SU-DHL-6 (cell line): ENCODE data around the gene RLN3.

Experiments
- H2AFZ ChIP-seq: fragments of 200-600 bp; sonication (generic); 2 replicates; pipeline ENCODE4 v1.6.1; 2014; ENCODE audit warnings: low read depth, mild to moderate bottlenecking, moderate library complexity, mixed read lengths, antibody characterized with exemption, low read length; ENCODE audit not compliant: severe bottlenecking
- H3F3A ChIP-seq: fragments of 200-600 bp; shearing (Covaris generic); 2 replicates; pipeline ENCODE4 v1.6.0; 2016; ENCODE audit warnings: antibody characterized with exemption, mild to moderate bottlenecking; ENCODE audit not compliant: insufficient read depth
- H3K27ac ChIP-seq: fragments of 200-600 bp; sonication (generic); 2 replicates; pipeline ENCODE4 v1.5.1; 2016; ENCODE audit warnings: low read depth, mild to moderate bottlenecking, low read length, moderate library complexity, mixed read lengths
- H3K27me3 ChIP-seq: fragments of 200-600 bp; sonication (generic), shearing (Covaris generic); 2 replicates; pipeline ENCODE4 v1.6.0; 2014; ENCODE audit warnings: mild to moderate bottlenecking, low read length
- H3K36me3 ChIP-seq: fragments of 200-600 bp; sonication (generic); 2 replicates; pipeline ENCODE4 v1.6.1; 2014; ENCODE audit warnings: mild to moderate bottlenecking, low read length, mixed read lengths
- H3K4me2 ChIP-seq: fragments of 300-600, 200-600 bp; shearing (Covaris generic), sonication (generic); 2 replicates; pipeline ENCODE4 v1.6.0; 2014; ENCODE audit warnings: low read length, low read depth, mild to moderate bottlenecking; ENCODE audit not compliant: poor library complexity, severe bottlenecking
- H3K4me3 ChIP-seq: fragments of 200-600 bp; sonication (generic); 2 replicates; pipeline ENCODE4 v1.5.1; 2014; ENCODE audit warnings: antibody characterized with exemption, low read length, mild to moderate bottlenecking, mixed read lengths; ENCODE audit not compliant: insufficient read depth, poor library complexity, severe bottlenecking
- H3K79me2 ChIP-seq: fragments of 200-600 bp; sonication (generic); 2 replicates; pipeline ENCODE4 v1.6.1; 2014; ENCODE audit warnings: mild to moderate bottlenecking, low read length, moderate library complexity; ENCODE audit not compliant: insufficient read depth
- H3K9ac ChIP-seq: fragments of 200-600 bp; sonication (generic); 2 replicates; pipeline ENCODE4 v1.7.0; 2014; ENCODE audit warnings: mild to moderate bottlenecking, low read length
- H3K9me2 ChIP-seq: fragments of 200-600 bp; sonication (generic); replicated peaks from 2 replicates; pipeline ENCODE4 v1.6.1; 2014; ENCODE audit warnings: low read length; ENCODE audit not compliant: insufficient read depth
- H3K9me3 ChIP-seq: fragments of 200-600 bp; sonication (generic); 2 replicates; pipeline ENCODE4 v1.6.1; 2014; ENCODE audit warnings: low read length, mixed read lengths; ENCODE audit not compliant: insufficient read depth
- H4K20me1 ChIP-seq: fragments of 200-600 bp; sonication (generic); 2 replicates; pipeline ENCODE4 v1.6.1; 2014; ENCODE audit warnings: low read depth, mild to moderate bottlenecking, antibody characterized with exemption, low read length, moderate library complexity, mixed read lengths
- EZH2phosphoT487 ChIP-seq: fragments of 200-600 bp; sonication (generic), shearing (Covaris generic); conservative IDR thresholded peaks from 2 replicates; pipeline ENCODE4 v1.6.1; 2018; ENCODE audit warnings: mild to moderate bottlenecking, antibody characterized with exemption, low read length, moderate library complexity, mixed read lengths
- TF ChIP-seq, protein P1 (sequence below): fragments of 200-600 bp; sonication (generic); IDR thresholded peaks from one replicate; pipeline ENCODE4 v1.5.1; 2017; ENCODE audit warnings: antibody characterized with exemption, mild to moderate bottlenecking, low read length, moderate library complexity; ENCODE audit not compliant: insufficient read depth, poor library complexity, severe bottlenecking

Gene RLN3

GRCh38 chr19:13986348-13986904 is 41.5 kb upstream of the RLN3 start:
- peak overlapping the region; percentile 63 for H3K9ac ChIP-seq
- peak overlapping the region; percentile 3 for H2AFZ ChIP-seq
- peak overlapping the region; percentile 92 for H3K27ac ChIP-seq
- H3K9me3 ChIP-seq: no peaks in the 10 kb centered on the region
- peaks cover 28% of the 10 kb centered on the region for H3F3A ChIP-seq
- no peak for TF ChIP-seq EZH2phosphoT487
- TF ChIP-seq, protein P1, sequence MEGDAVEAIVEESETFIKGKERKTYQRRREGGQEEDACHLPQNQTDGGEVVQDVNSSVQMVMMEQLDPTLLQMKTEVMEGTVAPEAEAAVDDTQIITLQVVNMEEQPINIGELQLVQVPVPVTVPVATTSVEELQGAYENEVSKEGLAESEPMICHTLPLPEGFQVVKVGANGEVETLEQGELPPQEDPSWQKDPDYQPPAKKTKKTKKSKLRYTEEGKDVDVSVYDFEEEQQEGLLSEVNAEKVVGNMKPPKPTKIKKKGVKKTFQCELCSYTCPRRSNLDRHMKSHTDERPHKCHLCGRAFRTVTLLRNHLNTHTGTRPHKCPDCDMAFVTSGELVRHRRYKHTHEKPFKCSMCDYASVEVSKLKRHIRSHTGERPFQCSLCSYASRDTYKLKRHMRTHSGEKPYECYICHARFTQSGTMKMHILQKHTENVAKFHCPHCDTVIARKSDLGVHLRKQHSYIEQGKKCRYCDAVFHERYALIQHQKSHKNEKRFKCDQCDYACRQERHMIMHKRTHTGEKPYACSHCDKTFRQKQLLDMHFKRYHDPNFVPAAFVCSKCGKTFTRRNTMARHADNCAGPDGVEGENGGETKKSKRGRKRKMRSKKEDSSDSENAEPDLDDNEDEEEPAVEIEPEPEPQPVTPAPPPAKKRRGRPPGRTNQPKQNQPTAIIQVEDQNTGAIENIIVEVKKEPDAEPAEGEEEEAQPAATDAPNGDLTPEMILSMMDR: no peak
- no peaks in the 10 kb centered on the region for H4K20me1 ChIP-seq
- H3K36me3 ChIP-seq: no peaks in the 10 kb centered on the region
- H3K27me3 ChIP-seq: no peaks in the 10 kb centered on the region
- H3K4me2 ChIP-seq: peak overlapping the region; percentile 62
- no peaks in the 10 kb centered on the region for H3K9me2 ChIP-seq
- H3K79me2 ChIP-seq: no peaks in the 10 kb centered on the region
- H3K4me3 ChIP-seq: peak overlapping the region; percentile 33

DNA sequence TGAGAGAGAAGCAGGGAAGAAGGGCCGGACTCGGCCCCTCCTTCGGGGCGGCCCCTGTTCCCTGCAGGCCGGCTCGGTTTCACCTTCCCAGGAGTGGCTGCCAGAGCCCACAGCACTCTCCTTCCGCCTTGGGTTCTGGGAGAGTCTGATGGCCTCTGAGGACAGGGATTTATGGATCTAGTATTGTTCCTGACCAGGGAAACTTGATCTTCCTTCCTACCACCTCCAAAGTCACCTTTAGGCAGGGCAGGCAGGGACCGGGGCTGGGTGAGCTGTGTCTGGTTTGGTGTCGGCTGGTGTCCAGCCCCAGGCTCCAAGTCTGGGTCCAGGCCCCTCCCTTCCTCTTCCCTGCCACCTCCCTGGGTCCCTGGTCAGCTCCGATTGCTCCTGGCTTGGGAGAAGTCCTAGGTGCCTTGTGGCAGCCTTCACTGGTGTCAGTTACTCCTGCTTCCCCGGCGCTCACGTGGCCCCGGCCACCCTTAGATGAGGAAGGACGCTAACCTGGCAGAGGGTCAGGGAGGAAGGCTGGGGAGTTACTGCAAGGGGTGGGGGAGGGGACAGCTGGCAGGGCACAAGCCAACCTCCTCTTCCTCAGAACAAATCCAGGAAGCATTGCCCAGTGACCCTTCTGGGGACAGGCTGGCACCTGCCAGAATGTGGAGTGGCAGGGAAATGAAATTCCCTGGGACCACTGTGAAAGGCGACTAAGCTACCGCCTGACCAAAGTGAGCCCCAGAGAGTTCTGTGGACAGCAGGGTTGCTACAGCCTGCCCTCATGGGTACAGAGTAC is 40.7 kb upstream of the RLN3 start:
- TF ChIP-seq, protein P1: no peak
- Histone ChIP-seq H3K9ac (peak overlapping the region; percentile 63), H3K9me2 (no peaks in the 10 kb centered on the region), H3K9me3 (no peaks in the 10 kb centered on the region), H3K36me3 (no peaks in the 10 kb centered on the region), H3F3A (peaks cover 28% of the 10 kb centered on the region), H3K79me2 (no peaks in the 10 kb centered on the region), H2AFZ (no peak overlapping the region), H4K20me1 (no peaks in the 10 kb centered on the region), H3K27ac (peak overlapping the region; percentile 92), H3K4me2 (peak overlapping the region; percentile 62), H3K4me3 (peak overlapping the region; percentile 33), H3K27me3 (no peaks in the 10 kb centered on the region)

DNA sequence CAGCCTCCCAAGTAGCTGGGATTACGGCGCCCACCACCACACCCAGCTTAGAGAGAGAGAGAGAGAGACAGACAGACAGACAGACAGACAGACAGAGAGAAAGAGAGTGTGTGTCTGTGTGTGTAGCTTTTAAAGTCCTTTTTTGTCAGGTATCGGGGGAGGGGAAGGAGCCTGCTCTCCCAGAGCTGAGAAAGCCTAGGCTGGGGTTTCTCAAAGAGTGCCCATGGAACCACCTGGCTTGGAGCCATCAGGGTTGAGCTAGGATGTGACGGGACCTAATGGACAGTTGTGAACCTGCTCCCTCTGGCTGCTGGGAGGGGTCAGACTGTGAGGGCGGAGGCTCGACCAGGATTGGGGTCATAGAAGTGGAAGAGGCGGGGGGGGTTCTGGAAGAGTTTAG is 38.5 kb upstream of the RLN3 start:
- Histone ChIP-seq H3K4me2 (no peak overlapping the region), H2AFZ (no peak overlapping the region), H3K36me3 (no peaks in the 10 kb centered on the region), H3K27me3 (no peaks in the 10 kb centered on the region), H4K20me1 (no peaks in the 10 kb centered on the region), H3K4me3 (no peak overlapping the region), H3K79me2 (no peaks in the 10 kb centered on the region), H3K9me2 (no peaks in the 10 kb centered on the region), H3K27ac (no peak overlapping the region), H3K9me3 (no peaks in the 10 kb centered on the region), H3F3A (peaks cover 26% of the 10 kb centered on the region), H3K9ac (no peak overlapping the region)
- no peak for TF ChIP-seq EZH2phosphoT487
- TF ChIP-seq, protein P1: no peak
